C4-2B (cell line): ENCODE results near the gene FREY1.

ENCODE experiments used
- CTCF ChIP-seq: fragments of 450-650 bp; conservative IDR thresholded peaks from 2 replicates; pipeline ENCODE4 v1.5.1; 2017; ENCODE audit warnings: mild to moderate bottlenecking
- ZFX ChIP-seq: fragments of 450-650 bp; IDR thresholded peaks from 2 replicates; pipeline ENCODE4 v1.6.1; 2017

GRCh38 chr11:45936511-45937054 lies 29.5 kb upstream of the FREY1 start:
- TF ChIP-seq CTCF (no peak), ZFX (no peak)
